ENCODE results near the gene B4GALT6. TPM values are rescaled to one million over a fixed set of nuclear protein-coding genes. Genes with fewer than 3 reads are reported as not detected.

The B4GALT6 gene
- total and polyA plus RNA-seq, 10 of the 15 experiments (the other 5 are each of a cell fraction or from before 2014, with no cell fraction given), result 11.9 to 47.4 (median 18.0) TPM

- no TSS peak for BruUV-seq (replicated peaks)
- DNase-seq (ENCODE audit: low read depth, low spot score) (peak; percentile 95), ATAC-seq (peak; percentile 85), FAIRE-seq (peak; percentile 61)
- peaks cover 43% of the 10 kb centered on the region for H3K4me1 ChIP-seq (ENCODE audit: control insufficient read depth, insufficient read depth, low read length)
- peak overlapping the region; percentile 56; the same call in 1 of the 2 replicates for H3K4me3 ChIP-seq
- WGBS (ENCODE audit: insufficient coverage, insufficient replicate concordance, low lambda C conversion rate, missing lambda C conversion rate), result 2% methylated on average over 12 of the region's 12 CpGs
- peak overlapping the region; percentile 98 for H3K27ac ChIP-seq (ENCODE audit: control insufficient read depth, insufficient read depth)
- H4K20me1 ChIP-seq (ENCODE audit: control insufficient read depth, insufficient read depth), result no peaks in the 10 kb centered on the region
- ChIA-PET POLR2A (interaction anchor here (0.5 to 7.3 kb wide), 14 partner anchors 8 to 285 kb away, joined by 3 to 64 read pairs (median 5); partner anchors contain the start of gene TRAPPC8), RAD21 (ENCODE audit: unreplicated experiment) (interaction anchor here (0.6 to 4.7 kb wide), 23 partner anchors 10 to 400 kb away, joined by 3 to 102 read pairs (median 4); partner anchors contain the start of genes B4GALT6 and TRAPPC8), CTCF (interaction anchor here (0.8 to 3.0 kb wide), 13 partner anchors 8 to 98 kb away, joined by 3 to 38 read pairs (median 5); no protein-coding TSS in a partner anchor), SMC1A (ENCODE audit: uncharacterized antibody, unreplicated experiment) (interaction anchor here (0.6 to 8.5 kb wide), 16 partner anchors 9 to 168 kb away, joined by 3 to 169 read pairs (median 7); partner anchors contain the start of gene B4GALT6)
- intact Hi-C loops (cut with micrococcal nuclease; ENCODE audit: unreplicated experiment), result loop anchor here (1.0 to 10.0 kb wide), 5 partner anchors 9 to 393 kb away; partner anchors contain the start of genes B4GALT6 and DSG2
- H3K9me3 ChIP-seq (replicated peaks; ENCODE audit: control insufficient read depth, insufficient read depth, low read length), result peaks cover 8% of the 10 kb centered on the region
- peak overlapping the region; percentile 62 for H3K9ac ChIP-seq (ENCODE audit: control insufficient read depth, insufficient read depth, low read length)
- H3K27me3 ChIP-seq (replicated peaks in 1 of 2; ENCODE audit: control insufficient read depth in 2 of 2, insufficient read depth in 2 of 2, low read length in 1 of 2), result no peaks in the 10 kb centered on the region
- in situ Hi-C loops (cut with MboI), result no loop called here
- H3K36me3 ChIP-seq (ENCODE audit: control insufficient read depth in 2 of 2, insufficient read depth in 2 of 2, low read length in 1 of 2), result peaks cover 0 to 2% of the 10 kb centered on the region in 2 experiments; a peak in 1 of 4 replicates
- H3K4me2 ChIP-seq (ENCODE audit: control insufficient read depth, insufficient read depth), result peak overlapping the region; percentile 79
- no peak overlapping the region for H2AFZ ChIP-seq (ENCODE audit: control insufficient read depth, low read depth, low read length)
- H3K79me2 ChIP-seq (ENCODE audit: control insufficient read depth, insufficient read depth, low read length), result peaks cover 28% of the 10 kb centered on the region
- TF ChIP-seq STAT3 (IDR thresholded peaks at IDR 0.05; ENCODE audit: low read depth, low read length), result no peak
- peak; percentile 96 for TF ChIP-seq JUNB (IDR thresholded peaks at IDR 0.05)
- TF ChIP-seq ZBTB40 (IDR thresholded peaks at IDR 0.05; ENCODE audit: borderline replicate concordance), result no peak
- no peak for TF ChIP-seq POLR2A (IDR thresholded peaks at IDR 0.05; ENCODE audit: low read depth, low read length)
- no peak for TF ChIP-seq NFYB (IDR thresholded peaks at IDR 0.05; ENCODE audit: insufficient read depth, low read depth, low read length)
- TF ChIP-seq HDAC6 (IDR thresholded peaks at IDR 0.05; ENCODE audit: unreplicated experiment), result no peak
- no peak for TF ChIP-seq MAX (IDR thresholded peaks at IDR 0.05; ENCODE audit: low read depth, low read length)
- peak; percentile 93 for TF ChIP-seq RUNX3 (IDR thresholded peaks at IDR 0.05; ENCODE audit: low read length)
- TF ChIP-seq NRF1 (conservative IDR thresholded peaks at IDR 0.05; ENCODE audit: low read depth, low read length), result no peak
- no peak for TF ChIP-seq ASH2L (IDR thresholded peaks at IDR 0.05; ENCODE audit: borderline replicate concordance, low read depth)
- TF ChIP-seq USF2 (IDR thresholded peaks at IDR 0.05; ENCODE audit: borderline replicate concordance, low read depth, low read length), result no peak
- TF ChIP-seq PKNOX1 (IDR thresholded peaks at IDR 0.05), result peak; percentile 37
- TF ChIP-seq SMAD1 (IDR thresholded peaks at IDR 0.05; ENCODE audit: low read depth, partially characterized antibody), result no peak
- TF ChIP-seq FOXM1 (IDR thresholded peaks at IDR 0.05; ENCODE audit: low read depth, low read length), result peak; percentile 93; the same call in 1 of the 2 replicates
- TF ChIP-seq CBFB (IDR thresholded peaks at IDR 0.05; ENCODE audit: low read depth), result peak; percentile 89
Measured at GRCh38 chr18:31657823-31658669, 26.3 kb downstream of the B4GALT6 start.
